ENCODE measurements around the gene TCF4.

Gene TCF4

GRCh38 chr18:55509631-55510324, 78.2 kb downstream of the TCF4 start:
- H3K27me3 ChIP-seq (ENCODE audit: control insufficient read depth, insufficient read depth, low read length): no peaks in the 10 kb centered on the region
- H3K9me3 ChIP-seq (ENCODE audit: control insufficient read depth, low read length): no peaks in the 10 kb centered on the region
- H3K36me3 ChIP-seq (ENCODE audit: control insufficient read depth, insufficient read depth, low read length): no peaks in the 10 kb centered on the region
- no peaks in the 10 kb centered on the region for H3K4me1 ChIP-seq (ENCODE audit: control insufficient read depth, insufficient read depth, low read length)
- H3K9ac ChIP-seq (ENCODE audit: low read length): no peak overlapping the region
- no peak overlapping the region for H3K4me3 ChIP-seq (ENCODE audit: low read length)

GRCh38 chr18:55508651-55509050, 79.3 kb downstream of the TCF4 start:
- no peaks in the 10 kb centered on the region for H3K9me3 ChIP-seq (ENCODE audit: control insufficient read depth, low read length)
- H3K36me3 ChIP-seq (ENCODE audit: control insufficient read depth, insufficient read depth, low read length): no peaks in the 10 kb centered on the region
- no peak overlapping the region for H3K9ac ChIP-seq (ENCODE audit: low read length)
- no peaks in the 10 kb centered on the region for H3K4me1 ChIP-seq (ENCODE audit: control insufficient read depth, insufficient read depth, low read length)
- no peak overlapping the region for H3K4me3 ChIP-seq (ENCODE audit: low read length)
- H3K27me3 ChIP-seq (ENCODE audit: control insufficient read depth, insufficient read depth, low read length): no peaks in the 10 kb centered on the region

GRCh38 chr18:55506074-55506473, 81.9 kb downstream of the TCF4 start:
- Histone ChIP-seq H3K4me3 (ENCODE audit: low read length) (no peak overlapping the region), H3K9ac (ENCODE audit: low read length) (no peak overlapping the region), H3K4me1 (ENCODE audit: control insufficient read depth, insufficient read depth, low read length) (no peaks in the 10 kb centered on the region), H3K27me3 (ENCODE audit: control insufficient read depth, insufficient read depth, low read length) (no peaks in the 10 kb centered on the region), H3K36me3 (ENCODE audit: control insufficient read depth, insufficient read depth, low read length) (no peaks in the 10 kb centered on the region), H3K9me3 (ENCODE audit: control insufficient read depth, low read length) (no peaks in the 10 kb centered on the region)

GRCh38 chr18:55504808-55505207, 83.2 kb downstream of the TCF4 start:
- H3K9me3 ChIP-seq (ENCODE audit: control insufficient read depth, low read length): no peaks in the 10 kb centered on the region
- H3K36me3 ChIP-seq (ENCODE audit: control insufficient read depth, insufficient read depth, low read length): no peaks in the 10 kb centered on the region
- H3K4me1 ChIP-seq (ENCODE audit: control insufficient read depth, insufficient read depth, low read length): no peaks in the 10 kb centered on the region
- no peaks in the 10 kb centered on the region for H3K27me3 ChIP-seq (ENCODE audit: control insufficient read depth, insufficient read depth, low read length)
- no peak overlapping the region for H3K4me3 ChIP-seq (ENCODE audit: low read length)
- no peak overlapping the region for H3K9ac ChIP-seq (ENCODE audit: low read length)

- H3K4me3 ChIP-seq (ENCODE audit: low read length): no peak overlapping the region
- H3K9ac ChIP-seq (ENCODE audit: low read length): no peak overlapping the region
- H3K9me3 ChIP-seq (ENCODE audit: control insufficient read depth, low read length): no peaks in the 10 kb centered on the region
- no peaks in the 10 kb centered on the region for H3K4me1 ChIP-seq (ENCODE audit: control insufficient read depth, insufficient read depth, low read length)
- no peaks in the 10 kb centered on the region for H3K36me3 ChIP-seq (ENCODE audit: control insufficient read depth, insufficient read depth, low read length)
- H3K27me3 ChIP-seq (ENCODE audit: control insufficient read depth, insufficient read depth, low read length): no peaks in the 10 kb centered on the region
Observed at GRCh38 chr18:55503167-55503820, 84.7 kb downstream of the TCF4 start.

- no peaks in the 10 kb centered on the region for H3K36me3 ChIP-seq (ENCODE audit: control insufficient read depth, insufficient read depth, low read length)
- H3K27me3 ChIP-seq (ENCODE audit: control insufficient read depth, insufficient read depth, low read length): no peaks in the 10 kb centered on the region
- no peak overlapping the region for H3K9ac ChIP-seq (ENCODE audit: low read length)
- H3K4me1 ChIP-seq (ENCODE audit: control insufficient read depth, insufficient read depth, low read length): no peaks in the 10 kb centered on the region
- no peak overlapping the region for H3K4me3 ChIP-seq (ENCODE audit: low read length)
- H3K9me3 ChIP-seq (ENCODE audit: control insufficient read depth, low read length): no peaks in the 10 kb centered on the region
Observed at GRCh38 chr18:55501982-55502710, 85.8 kb downstream of the TCF4 start.

GRCh38 chr18:55501579-55501978, 86.4 kb downstream of the TCF4 start:
- Histone ChIP-seq H3K36me3 (ENCODE audit: control insufficient read depth, insufficient read depth, low read length) (no peaks in the 10 kb centered on the region), H3K9me3 (ENCODE audit: control insufficient read depth, low read length) (no peaks in the 10 kb centered on the region), H3K27me3 (ENCODE audit: control insufficient read depth, insufficient read depth, low read length) (no peaks in the 10 kb centered on the region), H3K9ac (ENCODE audit: low read length) (no peak overlapping the region), H3K4me3 (ENCODE audit: low read length) (no peak overlapping the region), H3K4me1 (ENCODE audit: control insufficient read depth, insufficient read depth, low read length) (no peaks in the 10 kb centered on the region)

- no peak overlapping the region for H3K9ac ChIP-seq (ENCODE audit: low read length)
- no peaks in the 10 kb centered on the region for H3K9me3 ChIP-seq (ENCODE audit: control insufficient read depth, low read length)
- H3K4me1 ChIP-seq (ENCODE audit: control insufficient read depth, insufficient read depth, low read length): no peaks in the 10 kb centered on the region
- H3K36me3 ChIP-seq (ENCODE audit: control insufficient read depth, insufficient read depth, low read length): no peaks in the 10 kb centered on the region
- H3K27me3 ChIP-seq (ENCODE audit: control insufficient read depth, insufficient read depth, low read length): no peaks in the 10 kb centered on the region
- H3K4me3 ChIP-seq (ENCODE audit: low read length): no peak overlapping the region
Observed at GRCh38 chr18:55500316-55501086, 87.5 kb downstream of the TCF4 start.

GRCh38 chr18:55499526-55499925, 88.5 kb downstream of the TCF4 start:
- no peak overlapping the region for H3K4me3 ChIP-seq (ENCODE audit: low read length)
- no peaks in the 10 kb centered on the region for H3K4me1 ChIP-seq (ENCODE audit: control insufficient read depth, insufficient read depth, low read length)
- H3K9ac ChIP-seq (ENCODE audit: low read length): no peak overlapping the region

GRCh38 chr18:55497825-55498403, 90.1 kb downstream of the TCF4 start:
- no peak overlapping the region for H3K9ac ChIP-seq (ENCODE audit: low read length)
- no peaks in the 10 kb centered on the region for H3K27me3 ChIP-seq (ENCODE audit: control insufficient read depth, insufficient read depth, low read length)
- no peaks in the 10 kb centered on the region for H3K9me3 ChIP-seq (ENCODE audit: control insufficient read depth, low read length)
- H3K4me1 ChIP-seq (ENCODE audit: control insufficient read depth, insufficient read depth, low read length): no peaks in the 10 kb centered on the region
- H3K36me3 ChIP-seq (ENCODE audit: control insufficient read depth, insufficient read depth, low read length): no peaks in the 10 kb centered on the region
- no peak overlapping the region for H3K4me3 ChIP-seq (ENCODE audit: low read length)

More at GRCh38 chr18:55499526-55499925, 88.5 kb downstream of the TCF4 start:
- H3K9me3 ChIP-seq (ENCODE audit: control insufficient read depth, low read length): no peaks in the 10 kb centered on the region
- no peaks in the 10 kb centered on the region for H3K36me3 ChIP-seq (ENCODE audit: control insufficient read depth, insufficient read depth, low read length)
- H3K27me3 ChIP-seq (ENCODE audit: control insufficient read depth, insufficient read depth, low read length): no peaks in the 10 kb centered on the region

- H3K36me3 ChIP-seq (ENCODE audit: control insufficient read depth, insufficient read depth, low read length): no peaks in the 10 kb centered on the region
- no peak overlapping the region for H3K4me3 ChIP-seq (ENCODE audit: low read length)
- H3K9me3 ChIP-seq (ENCODE audit: control insufficient read depth, low read length): no peaks in the 10 kb centered on the region
- no peaks in the 10 kb centered on the region for H3K4me1 ChIP-seq (ENCODE audit: control insufficient read depth, insufficient read depth, low read length)
- H3K27me3 ChIP-seq (ENCODE audit: control insufficient read depth, insufficient read depth, low read length): no peaks in the 10 kb centered on the region
- no peak overlapping the region for H3K9ac ChIP-seq (ENCODE audit: low read length)
Observed at GRCh38 chr18:55494899-55495298, 93.1 kb downstream of the TCF4 start.

All from mucosa of stomach (tissue), 1 donor.